ENCODE results near the gene NAXD.
"Not testable (repeated sequence)": the region's sequence is repeated elsewhere in the genome, so short reads cannot be mapped to it uniquely, and the experiment has no call there.

Gene NAXD

DNA sequence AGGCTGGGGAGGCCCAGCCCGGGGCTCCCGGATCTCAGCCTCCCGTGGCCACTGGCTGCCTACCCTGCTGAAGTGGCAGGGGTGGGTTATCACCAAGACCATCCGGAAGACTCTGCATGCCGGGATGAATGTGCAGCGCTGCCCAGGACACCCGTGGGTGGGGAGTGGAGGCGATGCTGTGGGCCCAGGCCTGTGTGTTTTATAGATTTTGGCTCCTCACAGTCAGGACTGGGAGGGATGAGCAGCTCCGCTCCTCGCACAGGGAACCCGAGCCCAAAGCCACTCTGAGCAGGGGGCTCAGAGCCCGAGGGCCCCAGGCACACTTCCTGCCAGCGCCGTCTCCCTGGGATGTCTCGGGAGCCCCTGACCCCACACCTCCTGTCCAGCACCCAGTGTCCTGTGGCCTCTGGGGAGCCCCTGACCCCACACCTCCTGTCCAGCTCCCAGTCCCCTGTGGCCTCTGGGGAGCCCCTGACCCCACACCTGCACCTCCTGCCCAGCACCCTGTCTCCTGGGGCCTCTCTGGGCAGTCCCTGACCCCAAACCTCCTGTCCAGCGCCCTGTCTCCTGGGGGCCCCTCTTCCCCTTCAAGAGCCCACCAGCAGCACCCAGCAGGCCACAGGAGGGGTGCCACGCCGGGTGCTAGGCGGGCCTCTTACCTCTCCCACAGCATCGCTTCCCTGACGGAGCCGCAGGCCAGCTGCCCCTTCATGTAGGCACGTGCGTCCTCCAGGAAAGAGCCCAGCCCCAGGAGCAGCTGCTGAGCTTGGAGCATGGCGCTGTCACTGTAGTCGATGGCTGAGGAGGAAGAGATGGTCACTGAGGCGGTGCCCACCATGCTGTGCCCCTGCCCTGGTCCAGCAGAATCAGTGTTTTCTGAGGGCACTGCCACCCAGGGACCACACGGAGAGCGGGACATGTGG is 31.4 kb downstream of the NAXD start:
- DNase-seq = no peak

DNA sequence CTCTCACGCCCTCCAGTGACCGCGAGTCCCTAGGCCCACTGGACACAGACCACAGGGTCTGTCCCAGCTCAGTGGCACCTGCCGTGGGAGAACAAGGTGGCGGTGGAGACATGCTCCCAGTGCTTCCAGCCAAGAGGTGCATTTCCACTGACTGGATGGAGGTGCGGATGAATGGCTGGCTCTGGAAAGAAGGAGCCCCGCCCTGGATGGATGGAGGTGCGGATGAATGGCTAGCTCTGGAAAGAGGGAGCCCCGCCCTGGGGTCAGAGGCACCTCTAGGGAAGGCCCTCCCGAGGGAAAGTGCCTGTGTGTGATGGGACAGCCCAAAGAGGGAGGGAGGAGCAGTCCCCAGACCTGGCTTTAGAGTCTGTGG is 32.0 kb downstream of the NAXD start:
- DNase-seq = no peak

DNA sequence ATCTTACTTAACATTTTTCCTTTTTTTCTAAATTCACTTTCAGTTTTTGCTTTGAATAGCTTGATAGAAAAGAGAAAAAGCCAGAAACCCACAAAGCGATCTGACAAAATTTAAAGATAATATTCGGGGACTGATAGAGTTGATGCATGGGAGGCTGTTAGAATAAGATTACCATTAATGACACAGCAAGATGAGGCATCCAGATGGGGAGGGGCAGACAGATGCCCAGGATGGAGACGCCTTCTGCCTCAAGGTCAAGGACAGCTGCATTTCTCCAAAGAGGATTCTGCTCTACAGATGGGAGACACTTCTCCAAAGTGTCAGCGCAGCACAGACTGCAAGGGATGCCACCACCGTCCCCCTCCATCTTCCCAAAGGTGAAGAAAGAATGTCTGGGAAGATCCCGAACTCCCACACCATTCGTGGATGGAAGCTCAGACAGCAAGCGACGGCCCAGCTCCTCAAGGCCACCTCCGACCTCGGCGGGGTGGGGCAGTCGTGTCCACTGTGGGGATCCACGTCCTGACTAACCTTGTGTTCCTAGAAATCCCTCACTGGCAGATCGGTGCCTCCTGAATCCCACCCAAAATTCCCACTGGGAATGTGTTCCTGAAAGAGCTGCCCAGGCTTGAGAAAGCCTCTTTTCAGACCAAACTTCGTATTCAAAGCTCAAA is 32.9 kb downstream of the NAXD start:
- DNase-seq = no peak

DNA sequence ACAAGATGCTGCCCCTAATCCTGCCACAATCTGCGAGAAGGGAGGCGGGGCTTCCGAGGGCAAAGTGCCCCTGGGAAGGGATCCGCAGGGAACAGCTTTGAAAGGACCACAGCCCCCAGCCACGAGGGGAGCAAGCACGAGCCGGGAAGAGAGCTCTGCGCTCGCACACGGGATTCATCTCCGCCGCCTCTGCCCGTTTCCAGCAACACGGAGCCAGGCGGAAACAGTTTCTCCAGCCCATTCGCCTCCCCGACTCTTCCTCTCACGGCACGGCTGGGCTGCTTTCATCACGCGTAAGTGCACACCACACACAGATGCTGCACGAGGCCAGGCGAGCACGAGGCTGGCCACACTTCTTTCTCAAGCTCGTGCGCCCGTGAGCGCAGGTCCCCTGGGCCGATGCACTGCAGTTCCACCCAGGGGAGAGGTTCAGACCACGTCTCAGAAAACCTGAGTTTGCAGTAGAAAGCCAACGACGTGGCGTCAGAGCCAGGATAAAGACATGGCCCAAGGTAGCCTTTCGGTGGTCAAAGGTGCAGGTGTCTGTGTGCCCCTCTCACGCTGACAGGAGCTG is 33.6 kb downstream of the NAXD start:
- DNase-seq = no peak

DNA sequence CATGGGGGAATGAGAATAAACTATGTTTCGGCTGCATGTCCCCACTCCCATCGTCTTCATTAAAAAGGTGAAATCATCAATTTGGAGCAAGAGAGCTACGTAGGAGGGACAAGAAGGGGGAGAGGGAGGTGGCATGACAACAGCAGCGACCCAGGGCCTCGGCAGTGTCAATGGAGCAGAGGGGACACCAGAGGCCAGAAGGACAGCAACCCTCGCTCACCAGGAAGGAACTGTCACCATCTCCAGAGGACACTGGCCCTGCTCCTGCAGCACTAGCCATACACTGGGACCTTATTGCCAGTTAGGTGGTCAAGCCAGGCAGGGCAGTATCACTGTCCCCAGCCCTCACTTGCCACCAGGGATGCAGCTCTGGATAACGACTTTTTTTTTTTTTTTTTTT is 34.2 kb downstream of the NAXD start:
- DNase-seq = no peak

DNA sequence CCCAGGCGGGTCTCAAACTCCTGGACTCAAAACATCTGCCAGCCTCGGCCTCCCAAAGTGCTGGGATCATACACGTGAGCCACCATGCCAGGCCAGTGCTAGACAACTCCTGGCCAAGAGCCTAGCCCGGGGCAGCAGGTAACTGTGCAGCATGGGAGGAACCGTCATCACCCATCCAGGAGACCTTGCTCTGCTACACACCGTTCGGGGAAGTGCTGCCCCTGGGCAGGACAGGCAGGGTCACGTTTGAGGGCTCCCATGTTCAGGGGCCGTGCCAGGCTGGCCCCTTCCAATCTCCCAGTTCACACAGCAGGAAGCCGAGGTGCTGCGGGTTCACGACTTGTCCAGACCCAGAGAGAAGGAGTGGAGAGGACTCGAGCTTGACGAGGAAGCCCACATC is 35.1 kb downstream of the NAXD start:
- DNase-seq = no peak

DNA sequence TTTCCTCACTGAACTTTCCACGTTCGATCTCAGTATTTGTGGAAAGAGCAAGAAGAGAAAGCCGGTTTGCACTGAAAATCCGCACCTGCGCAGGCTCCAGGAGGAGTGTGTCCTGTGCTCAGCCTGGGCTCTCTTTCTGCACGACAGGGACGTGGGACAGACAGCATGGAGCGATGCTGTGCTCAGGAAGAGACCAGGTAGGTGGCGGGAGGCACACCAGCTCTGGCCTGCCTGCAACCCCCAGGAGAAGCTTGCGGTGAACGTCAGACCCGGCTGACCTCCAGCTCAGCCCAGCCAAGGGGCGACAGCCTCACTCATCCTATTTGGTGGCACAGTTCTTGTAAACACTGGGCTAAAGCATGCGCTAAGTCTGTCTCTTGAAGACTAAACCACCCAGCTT is 35.9 kb downstream of the NAXD start:
- no peak for DNase-seq

DNA sequence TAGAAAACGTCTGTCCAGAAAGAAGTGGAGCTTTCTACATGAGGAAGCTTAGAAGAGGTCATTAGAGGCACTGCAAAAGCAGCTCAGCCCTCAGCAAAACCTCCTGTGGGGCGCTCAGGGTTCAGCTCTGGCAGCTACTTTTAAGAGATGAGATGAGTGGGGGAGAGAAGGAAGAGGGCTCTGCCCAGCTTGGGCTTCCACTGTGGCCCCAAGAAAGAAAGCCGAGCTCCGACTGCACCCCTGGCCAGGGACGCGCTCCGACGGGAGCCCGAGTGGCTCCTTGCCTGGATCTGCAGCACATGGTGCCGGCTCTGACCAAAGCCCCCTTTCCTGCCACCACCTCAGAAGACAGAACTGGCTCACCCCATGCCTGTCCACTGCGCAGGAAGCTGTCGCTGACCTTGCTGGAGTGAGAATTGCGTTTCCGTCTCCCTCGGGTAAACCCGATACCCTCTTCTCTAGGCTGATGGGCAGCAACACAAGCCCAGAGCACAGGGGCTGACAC is 36.4 kb downstream of the NAXD start:
- DNase-seq = no peak

DNA sequence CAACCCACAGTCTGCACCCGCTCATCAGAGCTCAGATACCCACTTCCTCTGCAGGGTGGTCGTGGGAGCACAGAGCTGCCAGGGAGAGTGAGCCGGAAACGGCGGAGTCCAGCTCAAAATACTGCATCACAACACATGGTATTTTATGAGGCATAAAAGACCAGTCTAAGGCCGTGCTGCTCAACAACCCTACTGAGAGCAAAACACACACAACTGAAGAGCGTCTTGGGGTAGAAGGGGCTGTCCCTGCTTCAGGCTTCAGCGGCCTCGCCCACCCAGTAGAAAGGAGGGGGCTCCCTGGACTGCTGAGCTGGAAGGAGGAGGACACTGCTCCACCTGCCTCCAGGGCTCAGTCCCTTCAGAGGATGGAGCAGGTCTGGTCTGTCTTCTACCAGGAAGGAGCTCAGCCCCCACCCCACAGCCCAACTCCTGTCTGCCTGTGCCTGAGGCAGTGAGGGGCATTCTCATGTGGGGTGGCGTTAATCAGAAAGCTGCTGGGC is 36.9 kb downstream of the NAXD start:
- no peak for DNase-seq

DNA sequence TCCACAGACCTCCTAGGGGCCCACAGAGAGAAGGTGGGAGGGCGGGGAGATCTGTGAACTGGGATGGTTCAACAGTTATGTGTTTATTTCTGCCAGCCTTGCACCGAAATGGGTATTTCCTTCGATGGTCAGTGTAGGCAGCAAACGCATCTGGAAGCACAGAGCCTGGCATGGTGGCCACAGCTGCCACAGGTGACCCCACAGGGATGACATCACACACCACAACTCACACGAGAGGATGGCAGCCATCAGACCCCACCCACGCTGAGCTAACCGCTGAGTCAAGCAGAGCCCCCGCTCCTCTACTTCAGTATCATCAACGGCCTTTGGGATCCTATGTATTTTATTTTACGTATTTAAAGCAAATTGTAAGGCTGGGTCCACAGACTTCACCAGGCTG is 37.4 kb downstream of the NAXD start:
- no peak for DNase-seq

DNA sequence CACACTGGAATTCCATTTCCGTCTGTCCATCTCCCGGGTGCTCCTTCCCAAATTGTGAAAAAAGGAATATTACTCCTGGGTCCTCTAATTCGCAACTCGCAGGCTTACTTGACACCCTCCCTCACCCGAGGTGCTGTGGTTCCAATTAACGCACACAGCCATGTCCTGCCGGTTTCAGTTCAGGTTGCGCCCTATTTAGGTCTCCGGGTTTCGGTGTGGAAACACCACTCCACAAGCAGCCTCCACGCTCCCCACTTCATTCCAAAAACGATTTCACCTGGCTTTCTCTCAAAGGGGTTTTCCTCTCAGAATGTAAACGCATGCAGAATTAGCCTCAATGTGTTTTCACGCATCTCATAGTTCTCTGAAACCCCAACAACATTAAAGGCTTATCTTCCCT is 37.9 kb downstream of the NAXD start:
- DNase-seq = no peak

DNA sequence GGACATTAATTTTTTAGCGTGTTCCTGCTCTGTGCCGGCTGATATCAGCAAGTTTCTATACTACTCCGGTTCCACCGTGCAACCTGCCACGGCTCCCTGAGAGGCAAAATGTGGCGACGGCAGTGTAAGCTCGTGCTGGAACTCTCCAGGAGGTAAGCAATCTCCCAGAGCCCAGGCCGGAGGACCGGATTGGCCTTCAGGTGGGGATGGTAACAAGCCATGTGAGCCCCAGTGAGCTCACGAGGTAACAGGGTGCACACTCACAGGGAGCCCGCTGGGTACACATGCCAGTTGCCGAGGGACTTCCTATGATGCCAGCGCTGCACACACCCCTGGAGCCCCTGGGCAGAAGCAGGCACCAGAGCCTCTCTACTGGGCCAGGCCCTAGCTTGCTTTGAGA is 38.5 kb downstream of the NAXD start:
- DNase-seq = no peak

DNA sequence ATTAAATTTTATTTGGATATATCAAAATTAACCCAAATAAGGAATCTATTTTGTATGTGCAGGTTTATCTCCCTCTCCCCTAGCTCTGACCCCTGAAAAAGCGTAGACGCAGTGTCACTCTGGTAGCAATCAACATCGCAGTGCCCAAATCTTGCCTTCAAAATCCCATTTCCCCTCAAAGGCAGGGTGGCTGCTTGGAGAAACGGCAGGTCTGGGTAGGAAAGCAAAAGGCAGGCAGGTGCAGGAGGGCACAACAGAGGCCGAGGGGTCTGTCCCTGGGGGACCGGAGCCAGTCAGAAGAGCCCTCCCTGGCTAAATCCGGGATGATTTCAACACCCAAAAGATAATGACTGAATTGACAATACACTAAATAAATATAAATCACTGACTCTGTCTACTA is 41.9 kb downstream of the NAXD start:
- DNase-seq = no peak

DNA sequence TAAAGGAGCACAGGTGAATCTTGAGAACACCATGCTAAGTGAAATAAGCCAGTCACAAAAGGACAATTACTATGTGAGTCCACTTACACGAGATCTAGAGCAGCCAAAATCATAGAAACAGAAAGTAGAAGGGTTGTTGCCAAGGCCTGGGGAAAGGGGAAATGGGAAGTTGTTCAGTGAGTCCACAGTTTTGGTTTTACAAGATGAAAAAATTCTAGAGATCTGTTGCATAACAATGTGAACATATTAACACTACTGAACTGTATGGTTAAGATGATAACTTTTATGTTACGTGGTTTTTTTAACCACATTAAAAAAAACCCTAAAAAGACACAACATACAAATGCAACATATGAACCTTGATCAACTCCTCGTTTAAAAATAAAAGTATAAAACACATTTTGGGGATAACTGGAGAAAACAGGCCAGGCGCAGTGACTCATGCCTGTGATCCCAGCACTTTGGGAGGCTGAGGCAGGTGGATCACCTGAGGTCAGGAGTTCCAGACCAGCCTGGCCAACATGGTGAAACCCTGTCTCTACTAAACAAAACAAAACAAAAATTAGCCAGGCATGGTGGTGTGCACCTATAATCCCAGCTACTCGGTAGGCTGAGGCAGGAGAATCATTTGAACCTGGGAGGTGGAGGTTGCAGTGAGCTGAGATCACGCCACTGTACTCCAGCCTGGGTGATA is 43.0 kb downstream of the NAXD start:
- not testable (repeated sequence) for DNase-seq

DNA sequence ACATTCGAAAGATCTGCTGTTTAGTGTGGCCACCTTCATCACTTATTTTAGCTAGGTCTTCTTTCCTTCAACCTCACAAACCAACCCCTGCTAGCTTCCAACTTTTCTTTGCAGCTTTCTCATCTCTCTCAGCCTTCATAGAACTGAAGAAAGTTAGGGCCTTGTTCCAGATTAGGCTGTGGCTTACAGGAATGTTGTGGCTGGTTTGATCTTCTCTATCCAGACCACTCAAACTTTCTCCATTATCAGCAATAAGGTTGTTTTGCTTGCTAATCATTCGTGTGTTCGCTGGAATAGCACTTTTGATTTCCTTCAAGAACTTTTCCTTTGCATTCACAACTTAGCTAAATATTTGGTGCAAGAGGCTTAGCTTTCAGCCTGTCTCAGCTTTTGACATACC is 45.9 kb downstream of the NAXD start:
- DNase-seq = no peak

DNA sequence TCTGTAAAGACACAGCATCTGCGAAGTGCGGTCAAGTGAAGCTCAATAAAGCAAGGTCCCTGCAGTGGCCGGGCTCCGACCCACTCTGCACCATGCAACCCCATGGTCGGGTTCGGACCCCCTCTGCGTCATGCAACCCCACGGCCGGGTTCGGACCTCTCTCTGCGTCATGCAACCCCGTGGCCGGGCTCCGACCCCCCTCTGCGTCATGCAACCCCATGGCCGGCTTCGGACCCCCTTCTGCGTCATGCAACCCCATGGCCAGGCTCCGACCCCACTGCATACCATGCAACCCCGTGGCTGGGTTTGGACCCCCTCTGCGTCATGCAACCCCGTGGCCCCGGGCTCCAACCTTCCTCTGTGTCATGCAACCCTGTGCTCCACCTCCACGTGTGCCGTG is 46.7 kb downstream of the NAXD start:
- DNase-seq = no peak

DNA sequence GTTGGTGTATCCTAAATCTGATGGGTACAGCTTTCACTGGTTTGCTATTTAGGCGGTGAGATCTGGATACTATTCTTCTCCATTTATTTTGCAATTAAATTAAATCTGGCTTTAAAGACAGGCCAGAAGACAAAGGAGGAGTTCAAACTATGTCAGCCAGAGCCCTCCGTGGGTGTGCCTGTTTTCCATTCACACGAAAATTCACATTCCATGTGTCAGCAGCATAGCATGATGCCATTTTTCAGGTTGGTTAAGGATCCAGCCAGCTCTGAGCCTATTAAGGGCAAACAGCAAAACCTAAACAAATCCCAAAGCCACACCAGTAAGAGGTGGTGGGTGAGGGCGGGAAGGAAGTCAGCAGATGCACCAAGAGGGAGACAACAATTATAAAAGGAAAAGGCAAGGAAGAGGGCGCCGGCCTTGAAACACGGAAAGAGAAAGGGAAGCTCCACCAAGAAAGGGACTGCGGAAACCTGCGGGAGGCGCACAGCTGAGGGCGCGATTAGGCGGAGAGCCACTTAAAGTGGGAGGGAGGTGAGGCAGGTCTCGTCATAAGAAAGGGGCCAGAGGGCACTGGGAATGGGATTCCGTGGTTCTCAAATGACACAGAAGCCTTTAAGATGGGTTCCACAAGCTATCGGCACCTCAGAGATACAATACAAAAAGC is 47.6 kb downstream of the NAXD start:
- DNase-seq = no peak

DNA sequence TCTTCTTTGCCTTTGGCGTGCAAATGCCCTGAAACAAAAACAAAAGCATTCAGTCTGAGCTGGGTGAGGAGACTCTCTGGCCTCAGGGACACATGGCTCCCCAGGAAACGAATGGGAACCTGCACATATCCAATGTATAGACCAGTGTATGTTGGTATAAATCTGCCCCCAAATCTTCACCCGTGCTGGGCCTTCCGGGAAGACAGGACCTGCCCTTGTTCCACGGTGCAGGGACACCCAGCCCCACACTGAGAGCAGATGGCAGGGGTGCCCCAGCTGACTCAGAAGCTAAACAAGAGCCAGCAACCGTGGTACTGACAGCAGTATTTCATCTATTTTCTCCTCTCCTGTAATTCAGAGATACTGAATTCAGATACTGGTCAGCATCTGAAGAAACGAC is 48.1 kb downstream of the NAXD start:
- no peak for DNase-seq

DNA sequence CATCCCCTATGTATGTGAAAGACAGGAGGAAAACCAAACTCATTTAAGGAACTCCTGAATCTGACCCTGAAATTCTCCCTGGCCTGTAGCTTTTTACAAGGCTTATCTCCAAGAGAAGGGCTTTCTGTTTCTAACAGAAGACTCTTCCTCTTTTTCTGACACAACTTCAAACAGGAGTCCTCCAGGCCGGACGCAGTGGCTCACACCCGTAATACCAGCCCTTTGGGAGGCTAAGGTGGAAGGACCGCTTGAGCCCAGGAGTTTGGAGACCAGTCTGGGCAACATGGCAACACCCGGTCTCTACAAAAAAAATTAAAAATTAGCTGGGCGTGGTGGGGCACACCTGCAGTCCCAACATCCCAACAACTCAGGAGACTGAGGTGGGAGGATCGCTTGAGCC is 48.7 kb downstream of the NAXD start:
- DNase-seq = no peak

DNA sequence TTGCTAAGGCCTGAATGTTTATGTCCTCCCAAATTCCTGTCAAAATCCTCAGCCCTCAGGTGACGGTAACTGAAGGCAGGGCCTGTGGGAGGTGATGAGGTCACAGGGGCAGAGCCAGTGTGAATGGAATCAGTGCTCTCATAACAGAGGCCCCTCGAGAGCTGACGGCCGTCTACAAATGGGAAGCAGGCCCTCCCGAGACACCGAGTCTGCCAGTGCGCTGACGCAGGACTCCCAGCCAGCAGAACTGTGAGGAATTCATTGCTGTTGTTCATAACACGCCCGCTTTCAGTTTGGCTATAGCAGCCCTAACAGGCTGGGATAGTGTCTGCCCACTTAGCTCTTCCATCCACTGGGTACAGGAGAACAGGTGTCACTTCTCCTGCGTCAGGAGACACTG is 49.3 kb downstream of the NAXD start:
- no peak for DNase-seq

DNA sequence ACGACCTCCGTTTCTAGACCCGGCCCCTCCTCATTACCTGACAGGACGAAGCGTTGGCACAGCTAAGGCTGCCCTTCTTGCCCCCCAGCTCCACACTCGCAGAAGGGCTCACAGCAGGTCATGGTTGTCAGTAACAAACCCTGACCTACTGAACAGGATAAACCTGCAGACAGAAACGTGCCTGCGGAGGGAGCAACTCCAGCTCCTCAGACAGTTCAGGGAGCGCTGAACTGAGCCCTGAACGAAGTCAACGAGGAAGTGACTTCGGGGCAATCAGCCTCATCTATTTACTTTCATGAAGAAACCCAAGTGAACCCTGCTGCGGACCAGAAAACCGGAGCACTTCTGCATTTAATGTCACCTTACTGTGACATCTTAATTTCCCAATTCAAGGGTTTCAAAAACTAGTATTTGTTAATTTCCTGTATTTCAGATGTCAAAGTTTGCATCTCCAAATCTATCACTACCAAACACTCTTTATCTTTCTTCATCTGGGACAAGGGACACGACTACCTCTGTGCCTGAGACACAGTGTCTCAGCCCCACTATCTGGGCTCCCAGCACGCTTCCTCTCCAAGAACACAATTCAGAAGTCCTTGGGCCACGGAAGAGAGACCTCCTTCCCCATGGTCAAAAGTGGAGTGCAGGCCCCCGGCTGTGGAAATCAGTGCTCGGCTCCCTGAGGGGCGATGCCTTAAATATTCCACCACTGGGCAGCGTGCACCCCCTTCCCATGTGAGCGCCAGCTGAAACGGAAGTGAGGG is 50.3 kb downstream of the NAXD start:
- DNase-seq = no peak

DNA sequence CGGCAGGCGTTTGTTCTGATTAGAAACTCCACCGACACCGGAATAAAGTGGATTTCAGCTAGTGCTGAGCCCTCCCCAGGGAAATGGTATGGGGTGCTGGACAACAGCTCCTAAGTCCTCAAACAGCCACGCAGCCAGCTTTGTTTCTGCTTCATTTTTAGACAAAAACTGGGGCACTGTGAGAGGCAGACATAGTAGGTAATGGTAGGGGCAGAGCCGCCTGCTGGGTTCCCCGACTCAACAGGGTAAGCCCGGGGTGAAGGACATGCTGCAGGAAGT is 50.8 kb downstream of the NAXD start:
- no peak for DNase-seq
